NCI-H446 treated with DMSO at 0.1 percent for 48 hours (cell line): ENCODE measurements around the gene AKAP8L.
"Not testable (repeated sequence)": the region's sequence is repeated elsewhere in the genome, so short reads cannot be mapped to it uniquely, and the experiment has no call there.

Experiments used
- DNase-seq: peaks from one replicate; lab custom pipeline; 2025; lab: John Stamatoyannopoulos, UW

The AKAP8L gene

DNA sequence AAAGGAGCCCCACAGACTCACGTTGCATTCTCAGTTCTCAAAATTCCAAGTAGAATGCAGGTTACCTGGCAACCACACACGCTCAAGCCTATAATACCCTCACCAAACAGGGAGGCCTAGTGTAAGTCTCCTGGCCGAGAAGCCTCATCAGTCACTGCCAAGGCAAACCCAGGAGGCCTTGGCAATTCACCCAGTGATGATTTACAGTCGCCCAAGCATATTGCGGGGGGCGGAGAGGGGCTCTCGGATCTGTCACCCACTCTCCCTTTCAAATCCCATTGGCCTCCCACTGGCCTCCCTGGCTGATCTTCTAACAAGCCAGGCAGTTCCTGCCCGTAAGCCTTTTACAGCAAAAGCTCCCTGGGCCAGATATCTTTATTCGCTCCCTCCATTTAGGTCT lies 1.1 kb downstream of the AKAP8L start:
- DNase-seq, result peak; percentile 55

DNA sequence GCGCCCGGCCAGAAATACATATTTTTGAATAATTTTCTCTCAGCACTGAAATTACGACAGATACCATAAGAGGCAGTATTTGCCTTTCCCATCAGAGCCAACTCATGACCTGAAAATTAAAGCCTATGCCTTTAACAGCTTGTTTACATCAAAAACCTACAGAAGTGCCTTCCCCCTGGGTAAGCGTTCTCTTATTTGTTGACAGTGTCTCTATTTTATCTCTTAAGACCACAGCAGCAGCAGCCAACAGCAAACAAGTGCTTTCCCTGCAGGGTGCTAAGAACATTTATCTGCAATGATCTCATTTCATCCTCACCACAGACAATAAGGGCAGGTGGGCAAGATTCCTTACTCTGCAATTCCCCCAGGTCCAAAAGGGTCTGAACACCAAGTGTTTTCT lies 6.0 kb downstream of the AKAP8L start:
- no peak for DNase-seq

DNA sequence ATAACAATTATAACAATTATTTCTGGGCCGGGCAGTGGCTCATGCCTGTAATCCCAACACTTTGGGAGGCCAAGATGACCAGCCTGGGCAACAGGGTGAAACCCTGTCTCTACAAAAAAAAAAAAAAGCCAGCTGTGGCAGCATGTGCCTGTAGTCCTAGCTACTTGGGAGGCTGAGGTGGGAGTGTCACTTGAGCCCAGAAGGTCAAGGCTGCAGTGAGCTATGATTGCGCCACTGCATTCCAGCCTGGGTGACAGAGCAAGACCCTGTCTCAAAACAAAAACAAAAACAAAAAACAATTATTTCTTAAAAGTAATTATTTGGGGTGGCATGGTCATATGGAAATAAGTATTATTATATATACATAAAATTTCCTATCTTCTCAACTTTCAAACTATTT lies 7.4 kb downstream of the AKAP8L start:
- DNase-seq, result not testable (repeated sequence)

DNA sequence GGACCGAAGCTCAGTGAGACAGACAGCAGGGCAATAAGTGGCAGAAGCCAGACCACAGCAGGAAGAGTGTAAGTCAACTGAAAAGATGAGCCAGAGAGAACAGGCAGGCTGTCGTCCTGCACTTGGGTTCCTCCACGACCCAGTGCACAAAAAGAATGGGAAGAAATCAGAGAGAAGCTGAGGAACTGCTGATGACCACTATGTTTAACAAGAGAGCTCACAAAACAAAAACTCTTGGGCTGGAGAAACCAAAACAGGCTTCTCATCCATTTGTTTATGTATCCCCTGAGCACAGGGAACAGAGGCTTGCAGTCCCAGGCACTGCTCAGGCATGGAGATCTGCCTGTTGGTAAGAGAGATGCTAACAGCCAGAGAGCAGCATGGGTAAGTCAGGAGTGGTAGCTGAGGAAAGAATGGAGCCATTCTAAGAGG lies 14.0 kb downstream of the AKAP8L start:
- DNase-seq, result no peak

DNA sequence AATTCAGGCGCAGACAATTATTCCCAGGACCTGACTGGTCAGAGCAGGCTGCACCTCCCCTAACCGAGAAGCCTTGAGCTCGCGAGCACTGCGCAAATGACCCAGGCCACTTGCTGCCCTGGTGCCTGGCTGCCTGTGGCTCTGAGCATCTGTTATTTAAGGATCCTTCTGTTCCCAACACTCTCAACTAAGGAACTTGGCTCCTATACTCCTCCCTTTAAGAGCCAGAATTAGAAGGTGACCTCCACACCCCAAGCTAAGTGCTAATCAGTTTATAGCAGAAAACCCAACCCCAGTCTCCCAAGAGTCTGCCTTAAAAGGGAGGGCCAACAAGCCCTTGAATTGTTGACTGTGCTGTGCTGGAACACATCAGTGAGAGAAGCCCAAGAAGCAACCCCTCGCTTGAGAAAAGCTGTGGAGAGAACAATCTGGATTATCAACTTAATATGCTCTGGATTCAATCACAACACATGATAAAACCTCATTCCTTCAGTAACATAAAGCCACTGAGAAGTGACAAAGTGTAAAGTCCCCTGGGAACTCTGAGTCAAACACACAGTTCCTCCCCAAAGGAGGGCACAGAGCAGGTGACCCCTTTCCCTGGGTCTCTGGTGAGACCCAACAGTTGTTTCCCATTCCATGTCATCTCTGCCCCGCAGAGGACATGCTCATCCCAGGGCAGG lies 14.6 kb downstream of the AKAP8L start:
- DNase-seq, result no peak

DNA sequence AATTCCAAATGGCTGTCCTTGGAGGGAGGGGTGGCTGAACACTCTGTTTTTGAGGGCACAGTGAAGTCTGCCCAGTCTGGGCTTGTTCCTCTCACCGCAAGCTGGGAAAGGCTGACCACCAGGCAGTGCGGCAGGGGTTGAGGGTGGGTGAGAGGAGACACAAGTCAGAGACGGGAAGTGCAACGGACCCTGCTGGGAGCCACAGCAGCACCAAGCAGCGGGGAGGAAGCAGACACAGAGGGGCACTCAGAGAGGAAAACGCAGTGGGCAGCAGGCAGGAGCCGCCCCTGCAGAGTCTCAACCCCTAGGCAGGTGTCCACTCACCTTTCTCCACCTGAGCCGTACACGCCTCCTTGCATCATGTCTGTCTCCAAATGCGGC lies 15.6 kb downstream of the AKAP8L start:
- DNase-seq, result no peak

DNA sequence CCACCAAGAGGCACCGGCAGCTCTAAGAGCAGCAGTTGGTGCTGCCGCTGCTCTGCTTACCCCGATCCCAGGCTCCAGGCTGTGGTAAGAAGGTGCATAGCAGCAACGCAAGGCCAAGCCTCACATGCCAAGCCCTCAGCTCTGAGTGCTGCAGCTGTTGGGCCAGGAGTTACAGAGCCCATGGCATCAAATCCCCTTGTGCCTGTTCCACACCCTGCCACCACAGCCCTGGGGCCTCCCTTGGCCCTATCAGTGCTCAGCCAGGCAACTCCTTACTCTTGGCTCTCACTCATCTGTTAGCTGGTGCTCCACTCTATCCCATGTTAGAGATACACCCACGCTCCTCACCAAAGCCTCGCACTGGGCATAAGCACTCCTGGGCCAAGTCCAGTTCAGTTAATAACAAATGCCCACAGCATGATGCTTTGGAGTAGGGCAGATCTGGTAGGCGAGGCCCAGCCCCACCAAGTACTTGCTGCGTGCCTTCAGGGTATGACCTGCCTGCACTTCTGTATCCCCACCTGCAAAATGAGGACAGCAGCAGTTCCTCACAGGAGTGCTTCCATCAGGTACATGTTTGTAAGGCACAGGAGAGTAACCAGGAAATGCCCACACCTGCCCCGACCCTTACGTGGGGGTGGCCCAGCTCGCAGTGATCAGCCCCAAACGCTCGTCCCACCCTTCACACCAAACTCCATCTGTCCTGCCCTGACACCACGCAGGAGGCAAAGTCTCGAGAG lies 16.2 kb downstream of the AKAP8L start:
- no peak for DNase-seq

DNA sequence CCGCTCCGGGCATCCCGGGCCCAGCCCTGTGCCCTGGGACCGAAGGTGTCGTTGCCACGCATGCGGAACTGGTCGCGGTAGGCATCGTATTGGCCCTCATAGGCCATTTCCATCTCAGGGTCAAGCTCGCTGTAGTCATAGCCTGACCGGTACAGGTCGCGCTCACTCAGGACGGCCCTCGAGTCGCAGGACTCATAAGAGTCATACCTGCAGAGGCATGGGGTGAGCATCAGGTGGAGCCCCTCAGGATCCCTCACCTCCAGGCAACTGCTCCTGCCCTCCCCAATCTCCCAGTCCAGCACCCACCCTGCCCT lies 17.4 kb downstream of the AKAP8L start:
- DNase-seq, result no peak

DNA sequence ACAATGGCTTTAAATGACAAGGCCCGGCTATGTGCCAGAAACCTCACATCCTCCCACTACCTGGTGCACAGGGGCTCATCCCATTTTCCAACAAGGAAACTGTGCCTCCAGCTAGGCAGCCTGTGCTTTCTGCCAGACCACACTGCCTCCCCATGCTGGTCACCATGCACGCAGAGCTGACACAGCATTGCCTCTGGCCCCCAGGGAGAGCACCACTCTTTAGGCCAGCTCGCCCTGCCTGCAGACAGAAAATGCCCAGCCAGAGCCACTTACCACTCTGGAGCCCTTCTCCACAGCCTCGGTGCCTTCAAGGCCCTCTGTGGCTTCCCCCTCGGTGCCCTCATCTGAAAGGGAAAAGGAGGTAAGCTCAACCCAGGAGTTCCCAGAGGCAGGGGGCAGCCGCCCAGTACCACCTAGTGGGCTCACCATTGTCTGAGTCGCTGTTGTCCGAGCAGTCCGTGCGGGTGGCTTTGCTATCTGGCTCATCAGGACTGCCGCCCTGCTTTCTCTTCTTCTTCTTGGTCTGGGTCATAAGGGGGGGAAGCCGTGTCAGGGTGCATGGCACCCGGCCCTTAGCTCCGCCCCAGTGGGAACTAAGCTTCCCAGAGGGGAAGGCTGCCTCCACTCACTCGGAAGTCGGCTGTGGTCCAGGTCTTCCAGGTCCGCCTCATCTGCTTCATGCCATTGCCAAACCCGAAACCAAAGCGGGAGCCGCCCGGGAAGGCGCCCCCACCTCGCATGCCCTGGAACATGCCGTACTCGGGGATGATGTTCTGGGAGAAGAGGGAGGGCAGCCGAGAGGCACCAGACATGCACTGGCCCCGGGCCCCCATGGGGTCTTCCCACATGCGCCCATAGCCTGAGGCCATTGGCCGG lies 18.0 kb downstream of the AKAP8L start:
- no peak for DNase-seq

DNA sequence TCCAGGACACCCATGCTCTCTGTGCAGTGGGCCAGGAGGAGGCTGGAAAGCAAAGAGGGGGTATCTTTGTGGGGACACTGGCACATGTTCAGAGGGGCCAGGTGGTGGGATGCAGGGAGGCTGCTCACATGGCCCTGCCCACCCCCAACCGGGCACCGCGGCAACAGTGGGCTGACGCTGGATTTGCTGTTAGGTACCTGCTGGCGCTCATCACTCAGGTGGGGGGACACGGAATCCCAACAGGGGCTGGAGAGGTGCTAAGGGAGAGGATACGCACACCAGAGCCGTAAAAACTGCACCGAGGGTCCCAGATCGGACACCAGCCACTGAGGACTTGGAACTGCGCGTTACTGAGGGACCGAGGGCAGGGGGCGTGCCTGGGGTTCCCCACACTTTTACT lies 19.2 kb downstream of the AKAP8L start:
- DNase-seq, result no peak

DNA sequence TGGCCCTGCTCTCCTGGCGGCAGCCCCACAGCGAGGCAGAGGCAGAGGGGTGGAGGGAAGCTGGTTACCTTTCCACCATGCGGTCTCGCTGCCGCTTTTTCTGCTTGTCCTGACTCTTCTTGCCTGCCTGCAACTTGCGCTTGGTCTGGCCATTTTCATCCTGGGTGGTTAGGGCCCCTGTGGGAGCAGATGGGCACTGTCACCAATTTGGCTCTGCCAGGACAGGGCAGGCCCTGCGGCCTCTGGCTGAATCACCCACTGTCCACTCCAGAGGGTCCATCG lies 19.6 kb downstream of the AKAP8L start:
- no peak for DNase-seq

DNA sequence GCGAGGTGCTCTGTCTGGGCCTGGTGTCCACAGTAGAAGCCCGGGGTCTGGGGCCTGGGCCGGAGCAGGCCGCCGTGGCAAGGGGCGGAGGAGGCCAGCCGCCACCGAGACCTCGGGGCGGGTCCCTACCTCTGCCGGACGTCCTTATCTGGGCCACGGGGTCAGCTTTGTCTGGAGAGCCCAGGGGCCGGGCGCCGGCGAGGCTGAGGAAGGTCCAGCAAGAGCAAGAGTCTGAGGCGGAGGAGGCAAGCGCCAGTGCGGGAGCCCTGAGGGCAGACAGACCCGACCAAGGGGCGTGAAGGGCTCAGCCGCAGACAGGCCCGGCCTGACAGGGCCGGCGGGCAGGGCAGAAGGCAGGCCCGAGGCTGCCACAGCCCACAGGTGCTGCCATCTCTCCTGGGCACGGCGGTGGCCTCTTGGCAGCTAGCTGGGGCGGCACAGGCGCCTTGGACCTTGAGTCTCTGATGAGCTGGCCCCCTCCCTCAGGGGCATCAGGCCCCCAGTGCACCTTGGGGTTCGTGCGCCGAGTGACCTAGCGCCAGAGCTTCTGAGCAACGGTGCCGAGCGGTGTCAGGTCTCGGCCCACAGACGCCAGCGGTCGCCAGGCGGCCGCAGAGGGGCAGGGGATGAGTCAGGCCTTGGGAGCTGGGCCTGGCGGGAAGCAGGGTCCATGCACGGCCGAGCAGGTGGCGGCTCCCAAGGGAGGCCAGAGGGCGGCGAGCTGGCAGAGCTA lies 20.1 kb downstream of the AKAP8L start:
- no peak for DNase-seq

DNA sequence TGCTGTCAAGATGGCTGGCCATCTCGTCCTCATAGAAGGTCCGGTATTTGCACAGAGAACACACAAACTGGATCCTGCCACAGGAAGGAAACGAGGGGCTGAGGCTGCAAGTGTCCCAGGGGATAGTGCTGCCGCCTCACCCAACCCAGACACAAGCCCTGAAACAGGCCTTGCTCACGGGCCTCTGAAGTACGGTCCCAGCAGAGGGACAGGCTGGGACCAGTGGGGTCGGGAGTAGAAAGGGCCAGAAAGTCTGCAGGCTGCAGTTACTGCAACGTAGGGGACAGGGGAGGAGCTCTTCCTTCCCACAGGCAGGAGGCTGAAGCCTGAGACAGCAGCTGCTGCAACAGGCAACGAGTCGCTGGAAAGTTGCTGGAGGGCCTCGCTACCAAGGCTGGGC lies 21.0 kb downstream of the AKAP8L start:
- no peak for DNase-seq

DNA sequence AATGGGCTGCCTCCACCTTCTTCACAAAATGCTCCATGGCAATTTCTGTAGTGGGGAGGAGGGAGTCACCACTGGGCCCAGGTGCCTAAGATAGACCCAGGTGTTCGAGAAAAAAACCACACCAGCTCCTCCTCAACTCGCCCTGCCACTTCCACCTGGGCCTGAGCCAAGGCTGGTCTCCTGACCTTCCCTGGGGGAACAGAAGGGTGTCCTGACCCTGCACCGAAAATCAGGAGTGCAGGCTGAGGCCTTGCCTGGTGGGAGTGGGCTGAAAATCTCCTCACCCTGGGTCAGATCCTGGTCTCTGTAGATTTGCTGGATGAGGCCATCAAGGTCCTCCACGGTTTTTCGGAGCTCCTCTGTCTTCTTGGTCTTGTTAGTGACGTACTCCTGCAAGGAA lies 21.6 kb downstream of the AKAP8L start:
- no peak for DNase-seq

DNA sequence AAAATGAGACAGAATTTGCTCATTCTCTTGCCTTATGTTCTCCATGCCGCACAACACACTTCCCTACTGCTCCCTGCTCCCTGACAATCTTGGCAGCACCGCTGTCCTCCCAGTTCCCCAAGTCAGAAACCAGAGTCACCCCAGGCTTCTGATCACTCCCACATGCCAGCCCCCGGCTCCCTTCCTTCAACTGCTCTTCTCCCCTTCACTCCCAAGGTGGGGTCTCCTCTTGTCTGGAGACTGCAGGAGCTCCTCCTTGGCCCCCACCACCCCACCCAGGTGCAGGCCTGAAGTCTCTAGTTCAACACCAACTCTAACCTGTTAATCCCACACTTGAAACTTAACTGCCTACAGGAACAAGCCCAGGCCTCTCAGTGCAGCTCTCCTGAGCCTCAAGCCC lies 22.4 kb downstream of the AKAP8L start:
- no peak for DNase-seq

DNA sequence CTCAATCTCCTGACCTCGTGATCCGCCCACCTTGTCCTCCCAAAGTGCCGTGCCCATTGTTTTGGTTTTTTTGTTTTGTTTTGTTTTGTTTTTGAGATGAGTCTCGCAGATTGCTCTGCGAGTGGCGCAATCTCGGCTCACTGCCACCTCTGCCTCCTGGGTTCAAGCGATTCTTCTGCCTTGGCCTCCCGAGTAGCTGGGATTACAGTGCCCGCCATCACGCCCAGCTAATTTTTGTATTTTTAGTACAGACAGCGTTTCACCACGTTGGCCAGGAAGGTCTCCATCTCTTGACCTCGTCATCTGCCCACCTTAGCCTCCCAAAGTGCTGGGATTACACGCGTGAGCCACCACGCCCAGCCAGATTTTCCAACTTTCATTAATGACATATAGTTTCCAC lies 23.5 kb downstream of the AKAP8L start:
- DNase-seq, result not testable (repeated sequence)

DNA sequence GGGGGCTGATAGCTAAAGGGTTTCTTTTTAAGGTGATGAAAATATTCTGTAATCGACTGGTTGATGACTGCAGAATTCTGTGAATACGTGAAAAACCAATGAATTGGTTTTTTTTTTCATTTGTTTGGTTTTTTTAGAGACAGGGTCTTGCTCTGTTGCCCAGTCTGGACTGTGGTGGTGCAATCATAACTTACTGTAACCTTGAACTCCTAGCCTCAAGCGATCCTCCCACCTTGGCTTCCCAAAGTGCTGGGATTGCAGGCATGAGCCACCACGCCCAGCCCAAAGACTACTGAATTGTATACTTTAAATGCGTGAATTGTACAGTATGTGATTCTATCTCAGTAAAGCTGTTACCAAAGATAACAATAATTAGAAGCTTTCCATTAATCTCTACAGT lies 24.4 kb downstream of the AKAP8L start:
- DNase-seq, result no peak

DNA sequence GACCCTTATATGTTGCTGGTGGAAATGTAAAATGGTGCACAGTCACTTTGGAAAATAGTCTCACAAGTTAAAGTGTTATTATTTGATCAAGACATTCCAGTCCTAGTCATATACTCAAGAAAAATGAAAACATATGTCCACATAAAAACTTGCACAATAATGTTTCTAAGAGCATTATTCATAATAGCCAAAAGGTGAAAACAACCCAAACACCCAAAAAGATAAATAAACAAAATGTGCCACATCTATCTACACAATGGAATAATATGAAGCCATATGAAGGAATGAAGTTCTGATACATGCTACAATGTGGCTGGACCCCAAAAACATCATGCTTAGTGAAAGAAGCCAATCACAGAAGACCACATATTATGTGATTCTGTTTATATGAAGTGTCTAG lies 24.8 kb downstream of the AKAP8L start:
- no peak for DNase-seq

DNA sequence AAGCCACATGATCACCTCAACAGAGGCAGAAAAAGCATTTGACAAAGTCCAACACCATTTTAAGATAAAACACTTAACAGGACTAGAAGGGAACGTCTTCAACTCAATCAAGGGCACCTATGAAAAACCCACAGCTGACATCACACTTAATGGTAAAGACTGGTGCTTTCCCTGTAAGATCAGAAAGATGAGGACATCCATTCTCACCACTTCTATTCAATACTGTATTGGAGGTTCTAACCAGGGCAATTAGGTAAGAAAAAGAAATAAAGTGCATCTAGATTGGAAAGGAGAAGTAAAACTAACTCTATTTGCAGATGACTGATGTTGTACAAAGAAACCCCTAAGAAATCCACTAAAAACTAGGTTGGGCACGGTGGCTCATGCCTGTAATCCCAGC lies 28.0 kb downstream of the AKAP8L start:
- DNase-seq, result no peak

DNA sequence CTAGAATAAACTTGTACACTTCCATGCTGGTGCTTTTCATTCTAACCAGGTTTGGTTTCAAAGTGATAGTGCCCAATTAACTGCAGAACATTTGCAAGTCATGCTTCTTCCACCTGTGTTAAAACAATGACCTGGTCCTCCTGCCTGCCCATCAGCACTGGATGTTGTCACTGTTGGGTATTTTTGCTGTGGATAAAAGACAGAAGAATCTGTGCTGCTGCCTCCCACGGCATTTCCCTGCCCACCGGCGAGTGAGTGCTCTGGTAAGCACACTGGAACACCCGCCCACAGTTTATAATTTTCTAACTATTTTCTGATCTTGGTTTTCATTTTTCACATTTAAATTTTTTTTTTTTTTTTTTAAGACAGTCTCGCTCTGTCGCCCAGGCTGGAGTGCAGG lies 36.9 kb downstream of the AKAP8L start:
- no peak for DNase-seq

DNA sequence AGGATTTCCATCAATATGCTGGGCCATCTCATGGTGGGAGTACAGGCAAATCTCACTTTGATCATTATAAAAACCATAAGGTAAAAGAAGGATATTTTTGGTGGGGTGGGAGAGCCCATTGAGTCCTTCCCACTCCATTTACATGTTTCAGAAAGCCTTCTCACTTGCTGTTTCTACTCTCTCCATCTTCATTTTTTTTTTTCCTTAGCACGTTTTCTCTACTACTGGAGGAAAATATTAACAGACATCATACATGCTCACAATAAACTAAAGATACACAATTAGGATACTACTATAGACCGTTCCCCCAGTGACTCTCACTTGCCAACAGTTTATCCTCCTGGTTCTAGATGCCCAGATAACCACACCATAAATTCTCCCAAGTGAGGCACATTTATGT lies 37.4 kb downstream of the AKAP8L start:
- DNase-seq, result no peak

DNA sequence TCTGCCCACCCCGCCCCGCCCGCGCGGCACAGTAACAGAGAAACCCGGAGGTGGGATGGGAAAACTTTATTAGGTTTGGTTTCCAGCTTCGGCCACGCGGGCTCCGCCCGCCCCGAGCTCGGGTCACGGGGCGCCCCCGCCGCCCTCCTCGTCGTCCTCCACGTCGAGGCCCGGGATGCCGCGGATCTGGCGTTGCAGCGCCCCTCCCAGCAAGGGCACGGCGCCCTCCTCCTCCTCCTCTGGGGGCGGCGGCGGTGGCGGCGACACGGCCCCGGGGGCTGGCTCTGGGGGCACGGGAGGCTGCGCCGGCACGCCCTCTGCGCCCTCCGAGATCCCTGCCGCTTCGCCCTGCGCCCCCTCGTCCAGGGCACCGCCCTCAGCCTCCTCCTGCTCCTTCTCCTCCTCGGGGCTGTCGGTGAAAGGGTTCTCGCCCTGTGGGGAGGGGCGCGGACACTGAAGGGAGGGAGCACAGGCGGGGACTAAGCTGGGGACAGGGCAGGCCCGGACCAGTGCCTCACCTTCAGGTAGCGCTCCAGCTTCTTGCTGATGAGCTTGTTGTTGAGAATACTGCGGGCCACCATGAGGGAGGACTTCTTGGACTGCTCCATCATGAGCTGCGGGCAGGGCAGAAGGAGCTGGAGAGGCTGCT lies 38.7 kb downstream of the AKAP8L start:
- DNase-seq, result no peak
